IMR-90 (cell line): Measurements from ENCODE around the gene KRT76. TPM values are rescaled to one million over a fixed set of nuclear protein-coding genes. Genes with fewer than 3 reads are reported as not detected.

Experiments used
- ATAC-seq: fragments of 200-7000 bp; cut with Tn5 transposase; 2 replicates; pipeline ENCODE4 v1.9.1; 2020; ENCODE audit warnings: low read depth, mild to moderate bottlenecking, moderate library complexity
- BruUV-seq: library from RNA; stranded (reverse); fragments of 400-500 nt; replicated peaks from 2 replicates; lab custom pipeline; 2021; lab: Mats Ljungman, UMichigan
- CTCF ChIA-PET: fragments of 300-600 bp; formaldehyde crosslinking; extraction: SDS; loops from one replicate; lab custom pipeline; 2021; ENCODE audit warnings: antibody characterized with exemption; lab: Yijun Ruan, JAX
- POLR2A ChIA-PET: fragments of 300-600 bp; sonication (Branson Sonifier 250); formaldehyde crosslinking; loops from one replicate; lab custom pipeline; 2022; ENCODE audit warnings: antibody characterized with exemption; ENCODE audit not compliant: unreplicated experiment; lab: Charles Lee
- DNase-seq: peaks from one replicate; pipeline ENCODE4 v3.0.0; 2013
- H2AFZ ChIP-seq: replicated peaks from 2 replicates; pipeline ENCODE3; 2013; ENCODE audit warnings: low read length, mild to moderate bottlenecking; ENCODE audit not compliant: poor library complexity
- H2AK5ac ChIP-seq: 2 replicates; pipeline ENCODE4 v1.6.1; 2013; ENCODE audit warnings: low read depth, low read length, inconsistent platforms
- H2AK9ac ChIP-seq: replicated peaks from 2 replicates; pipeline ENCODE3; 2013; ENCODE audit warnings: mild to moderate bottlenecking, low read depth, low read length, moderate library complexity; ENCODE audit not compliant: poor library complexity
- H2BK120ac ChIP-seq: 2 replicates; pipeline ENCODE4 v1.6.1; 2013; ENCODE audit warnings: low read depth, low read length, inconsistent platforms
- H2BK15ac ChIP-seq: 3 replicates; pipeline ENCODE4 v1.6.1; 2013; ENCODE audit warnings: low read depth, low read length, inconsistent platforms
- H2BK20ac ChIP-seq: 2 replicates; pipeline ENCODE4 v1.6.1; 2013; ENCODE audit warnings: low read depth, mild to moderate bottlenecking, inconsistent platforms, low read length, moderate library complexity
- H2BK5ac ChIP-seq: 2 replicates; pipeline ENCODE4 v1.6.1; 2013; ENCODE audit warnings: mild to moderate bottlenecking, low read depth, low read length, inconsistent platforms; ENCODE audit not compliant: poor library complexity, severe bottlenecking
- H3K14ac ChIP-seq: replicated peaks from 2 replicates; pipeline ENCODE4 v1.6.1; 2013; ENCODE audit warnings: low read depth, low read length, inconsistent platforms
- H3K18ac ChIP-seq: 2 replicates; pipeline ENCODE4 v1.6.1; 2013; ENCODE audit warnings: low read depth, low read length, control low read depth
- H3K23ac ChIP-seq: 2 replicates; pipeline ENCODE4 v1.6.1; 2013; ENCODE audit warnings: low read depth, low read length, inconsistent platforms
- H3K27ac ChIP-seq: 2 replicates; pipeline ENCODE4 v1.5.1; 2013; ENCODE audit warnings: mild to moderate bottlenecking, control low read depth, low read length; ENCODE audit not compliant: insufficient read depth
- H3K27me3 ChIP-seq: 2 replicates; pipeline ENCODE4 v1.6.1; 2013; ENCODE audit warnings: low read length; ENCODE audit not compliant: control insufficient read depth, insufficient read depth
- H3K36me3 ChIP-seq: 2 replicates; pipeline ENCODE4 v1.6.1; 2013; ENCODE audit warnings: low read length, mixed read lengths; ENCODE audit not compliant: control insufficient read depth, insufficient read depth
- H3K4ac ChIP-seq: 2 replicates; pipeline ENCODE4 v1.6.1; 2013; ENCODE audit warnings: low read depth, low read length, inconsistent platforms
- H3K4me1 ChIP-seq: 2 replicates; pipeline ENCODE4 v1.6.1; 2013; ENCODE audit warnings: low read length, mixed read lengths; ENCODE audit not compliant: control insufficient read depth, insufficient read depth
- H3K4me2 ChIP-seq: 2 replicates; pipeline ENCODE4 v1.6.1; 2013; ENCODE audit warnings: low read depth, mild to moderate bottlenecking, control low read depth, low read length, moderate library complexity
- H3K4me3 ChIP-seq: 2 replicates; pipeline ENCODE4 v1.5.1; 2013; ENCODE audit warnings: low read depth, mild to moderate bottlenecking, control low read depth, low read length, moderate library complexity; ENCODE audit not compliant: insufficient read depth
- H3K56ac ChIP-seq: 2 replicates; pipeline ENCODE4 v1.6.1; 2013; ENCODE audit warnings: low read length, inconsistent platforms; ENCODE audit not compliant: insufficient read depth; ENCODE audit errors: extremely low read depth
- H3K79me1 ChIP-seq, 2 experiments: 2 replicates each; pipeline ENCODE4 v1.6.1; 2013; ENCODE audit warnings: low read length in 2 of 2, inconsistent platforms in 1 of 2, low read depth in 1 of 2
- H3K9ac ChIP-seq: 2 replicates; pipeline ENCODE4 v1.6.1; 2013; ENCODE audit warnings: low read depth, low read length, control low read depth
- H3K9me1 ChIP-seq: 2 replicates; pipeline ENCODE4 v1.6.1; 2013; ENCODE audit warnings: low read length, inconsistent platforms; ENCODE audit not compliant: insufficient read depth
- H3K9me3 ChIP-seq: 2 replicates; pipeline ENCODE4 v1.6.1; 2013; ENCODE audit warnings: low read length; ENCODE audit not compliant: control insufficient read depth, insufficient read depth
- H4K20me1 ChIP-seq: 2 replicates; pipeline ENCODE4 v1.6.1; 2013; ENCODE audit warnings: low read length, inconsistent platforms; ENCODE audit not compliant: insufficient read depth
- H4K5ac ChIP-seq: 2 replicates; pipeline ENCODE4 v1.6.1; 2013; ENCODE audit warnings: mild to moderate bottlenecking, low read depth, low read length, control low read depth
- H4K8ac ChIP-seq, 2 experiments: 2 replicates each; pipeline ENCODE4 v1.6.1; 2013; ENCODE audit warnings: low read depth in 2 of 2, low read length in 2 of 2, control low read depth in 1 of 2, inconsistent platforms in 1 of 2
- H4K91ac ChIP-seq: 2 replicates; pipeline ENCODE4 v1.6.1; 2013; ENCODE audit warnings: low read depth, low read length, inconsistent platforms; ENCODE audit not compliant: insufficient read depth
- BHLHE40 ChIP-seq: fragments of 150-350 bp; IDR thresholded peaks from 2 replicates; pipeline ENCODE4 v1.6.1; 2016; ENCODE audit warnings: mild to moderate bottlenecking, low read depth, low read length
- CHD1 ChIP-seq: IDR thresholded peaks from 2 replicates; pipeline ENCODE4 v1.6.1; 2012; ENCODE audit warnings: low read depth, low read length, improper control_type of control experiment
- ELK1 ChIP-seq: fragments of 150-350 bp; IDR thresholded peaks from 2 replicates; pipeline ENCODE4 v1.6.1; 2016; ENCODE audit warnings: low read depth, mild to moderate bottlenecking, low read length, moderate library complexity, borderline replicate concordance
- FOS ChIP-seq: fragments of 150-350 bp; IDR thresholded peaks from 2 replicates; pipeline ENCODE4 v1.6.1; 2016; ENCODE audit warnings: low read depth, low read length
- MAZ ChIP-seq: IDR thresholded peaks from 2 replicates; pipeline ENCODE4 v1.6.1; 2012; ENCODE audit warnings: low read depth, mild to moderate bottlenecking, low read length, improper control_type of control experiment, moderate library complexity, borderline replicate concordance
- MXI1 ChIP-seq: IDR thresholded peaks from 2 replicates; pipeline ENCODE4 v1.6.1; 2012; ENCODE audit warnings: low read depth, mild to moderate bottlenecking, low read length, moderate library complexity, borderline replicate concordance
- POLR2A ChIP-seq: IDR thresholded peaks from 2 replicates; pipeline ENCODE4 v1.6.1; 2012; ENCODE audit warnings: mild to moderate bottlenecking, low read depth, low read length
- RAD21 ChIP-seq: IDR thresholded peaks from 2 replicates; pipeline ENCODE4 v1.6.1; 2012; ENCODE audit warnings: low read length, improper control_type of control experiment
- RCOR1 ChIP-seq: IDR thresholded peaks from 2 replicates; pipeline ENCODE4 v1.6.1; 2012; ENCODE audit warnings: mild to moderate bottlenecking, low read length, improper control_type of control experiment; ENCODE audit not compliant: insufficient replicate concordance
- SMC3 ChIP-seq: fragments of 150-350 bp; IDR thresholded peaks from 2 replicates; pipeline ENCODE4 v1.6.1; 2016; ENCODE audit warnings: low read depth, mild to moderate bottlenecking, antibody characterized with exemption, low read length, moderate library complexity
- USF2 ChIP-seq: fragments of 150-350 bp; IDR thresholded peaks from 2 replicates; pipeline ENCODE4 v1.6.1; 2017; ENCODE audit warnings: mild to moderate bottlenecking, antibody characterized with exemption, low read length, low read depth
- WGBS, 2 experiments: methylation state at CpG; one replicate each; pipeline versions ENCODE4 v1.1.5 to v1.1.7; 2013; ENCODE audit warnings: missing lambda C conversion rate in 2 of 2; ENCODE audit not compliant: insufficient read length in 1 of 2; ENCODE audit errors: extremely low coverage in 2 of 2; 5-methylcytosine and 5-hydroxymethylcytosine counted together
- dilution Hi-C: fragments of 300-500 bp; cut with HindIII; formaldehyde crosslinking; loops from one replicate; pipeline ENCODE4 v1.14.3; 2018; ENCODE audit warnings: low sequenced_read_pairs; ENCODE audit not compliant: unreplicated experiment
- in situ Hi-C: fragments of 300-500 bp; cut with MboI; formaldehyde crosslinking; loops from 3 replicates; pipeline ENCODE4 v1.14.3; 2019; ENCODE audit warnings: low sequenced_read_pairs, inconsistent platforms, mixed read lengths
- intact Hi-C: fragments of 100-400 bp; cut with micrococcal nuclease; formaldehyde crosslinking; loops from 2 replicates; pipeline ENCODE4 v1.10.0; 2022
- polyA plus RNA-seq, 3 experiments: library from polyadenylated mRNA; depleted of rRNA; stranded (reverse); fragments of >200 nt; gene quantifications; 2 replicates each; pipeline ENCODE4 v1.2.3, GENCODE V29; 2012; ENCODE audit warnings: low replicate concordance in 1 of 3
- total RNA-seq: library from RNA; depleted of rRNA; stranded (reverse); fragments of >200 nt; gene quantifications from 2 replicates; pipeline ENCODE4 v1.2.3, GENCODE V29; 2012

KRT76 gene
- total and polyA plus RNA-seq, 2 of the 4 experiments (the other 2 are of a cell fraction) = not detected

GRCh38 chr12:52821826-52822660 is 44.9 kb upstream of the KRT76 start:
- Histone ChIP-seq H4K20me1 (no peaks in the 10 kb centered on the region; the same call in 1 of the 2 replicates), H3K18ac (no peak overlapping the region), H4K91ac (no peak overlapping the region), H3K4me3 (no peak overlapping the region), H4K5ac (no peak overlapping the region), H3K79me1 (no peaks in the 10 kb centered on the region), H3K36me3 (no peaks in the 10 kb centered on the region), H3K4ac (no peak overlapping the region), H2BK20ac (0 out of 2 replicates have a peak overlapping the region, but pooled peaks have one; percentile 1), H3K56ac (no peak overlapping the region), H4K8ac (no peak overlapping the region), H3K9me1 (no peaks in the 10 kb centered on the region; the same call in 1 of the 2 replicates), H3K4me2 (no peak overlapping the region), H3K23ac (no peak overlapping the region), H3K14ac (no peak overlapping the region), H2BK15ac (no peak overlapping the region), H3K9ac (no peak overlapping the region), H3K4me1 (0 out of 2 replicates have a peak, but pooled peaks cover 1% of the 10 kb centered on the region), H3K27me3 (peaks cover 42% of the 10 kb centered on the region), H2AFZ (peak overlapping the region; percentile 33), H3K9me3 (no peaks in the 10 kb centered on the region), H2BK5ac (no peak overlapping the region), H3K27ac (no peak overlapping the region), H2AK9ac (peak overlapping the region; percentile 53), H2AK5ac (no peak overlapping the region), H2BK120ac (no peak overlapping the region; the same call in 1 of the 2 replicates)
- ChIA-PET POLR2A (no interaction called here), CTCF (interaction anchor here (0.6 kb wide), 1 partner anchor 45 kb away, joined by 5 read pairs; no protein-coding TSS in a partner anchor)
- no peak for TF ChIP-seq BHLHE40
- TF ChIP-seq POLR2A = no peak
- TF ChIP-seq USF2 = no peak
- TF ChIP-seq RCOR1 = no peak
- no peak for TF ChIP-seq ELK1
- no peak for TF ChIP-seq RAD21
- no peak for TF ChIP-seq FOS
- no peak for TF ChIP-seq SMC3
- TF ChIP-seq MAZ = no peak
- TF ChIP-seq CHD1 = no peak
- no peak for TF ChIP-seq MXI1
- ATAC-seq (peak; percentile 41), DNase-seq (no peak)
- 17% methylated on average over 1 of the region's 10 CpGs; no CpG with 5 or more reads in 1 of the 2 experiments for WGBS, 2 experiments
- in situ Hi-C loops = no loop called here
- intact Hi-C loops = no loop called here
- dilution Hi-C loops = no loop called here
- BruUV-seq = no TSS peak
